ENCODE results near the gene RASSF3. TPM values are rescaled to one million over a fixed set of nuclear protein-coding genes. Genes with fewer than 3 reads are reported as not detected.

Gene RASSF3
- total RNA-seq, 1 donor from 2014 or later: 31.8 TPM

DNA sequence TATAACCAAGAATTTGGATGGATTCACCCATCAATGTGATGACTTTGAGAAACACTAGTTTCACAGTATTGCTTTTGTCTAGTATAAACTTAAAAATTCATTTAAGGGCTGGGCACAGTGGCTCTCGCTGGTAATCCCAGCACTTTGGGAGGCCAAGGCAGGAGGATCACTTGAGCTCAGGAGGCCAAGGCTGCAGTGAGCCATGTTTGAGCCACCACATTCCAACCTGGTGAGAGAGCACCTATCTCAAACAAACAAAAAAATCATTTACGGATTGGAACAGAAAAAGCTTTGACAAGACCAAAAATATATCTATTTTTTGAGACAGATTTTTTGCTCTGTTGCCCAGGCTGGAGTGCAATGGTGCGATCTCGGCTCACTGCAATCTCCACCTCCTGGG, 121.4 kb downstream of the RASSF3 start:
- H3K27ac ChIP-seq (ENCODE audit: low read depth, low read length): no peak overlapping the region
- peaks cover 0 to 13% (median 4%) of the 10 kb centered on the region in 3 donors for H3K4me1 ChIP-seq (ENCODE audit: control insufficient read depth in 3 of 3, insufficient read depth in 3 of 3, low read length in 3 of 3)
- H3K4me3 ChIP-seq (ENCODE audit: low read length in 3 of 3): no peak overlapping the region
- H3K36me3 ChIP-seq (ENCODE audit: control insufficient read depth in 3 of 3, insufficient read depth in 3 of 3, low read length in 3 of 3): peaks cover 19 to 29% (median 27%) of the 10 kb centered on the region in 3 donors
- no peaks in the 10 kb centered on the region for H3K27me3 ChIP-seq (ENCODE audit: control insufficient read depth in 3 of 3, insufficient read depth in 3 of 3, low read length in 3 of 3)
- no peaks in the 10 kb centered on the region for H3K9me3 ChIP-seq (ENCODE audit: control insufficient read depth in 3 of 3, low read length in 3 of 3)
- no peak overlapping the region for H3K9ac ChIP-seq (ENCODE audit: low read depth in 1 of 3, low read length in 3 of 3)

DNA sequence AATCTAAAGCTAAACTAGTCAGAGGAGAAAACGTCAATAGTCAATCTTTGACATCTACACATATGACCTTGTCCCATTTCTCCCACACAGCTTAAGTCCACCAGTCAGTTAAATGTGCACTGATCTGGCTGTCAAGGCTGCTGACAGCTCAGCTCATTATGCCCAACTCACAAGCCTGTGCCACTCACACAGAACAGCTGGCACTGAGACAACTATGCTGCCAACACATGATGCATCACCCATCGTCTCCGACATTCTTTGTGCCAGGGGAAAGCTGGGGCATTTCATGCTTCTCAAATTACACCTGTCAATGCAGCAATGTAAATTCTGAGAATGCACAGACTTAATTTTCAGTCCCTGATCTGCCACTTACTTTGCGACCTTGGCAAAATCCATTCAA, 123.6 kb downstream of the RASSF3 start:
- no peaks in the 10 kb centered on the region for H3K27me3 ChIP-seq (ENCODE audit: control insufficient read depth in 3 of 3, insufficient read depth in 3 of 3, low read length in 3 of 3)
- H3K9ac ChIP-seq (ENCODE audit: low read depth in 1 of 3, low read length in 3 of 3): no peak overlapping the region
- peaks cover 27 to 44% (median 37%) of the 10 kb centered on the region in 3 donors for H3K36me3 ChIP-seq (ENCODE audit: control insufficient read depth in 3 of 3, insufficient read depth in 3 of 3, low read length in 3 of 3)
- no peak overlapping the region for H3K4me3 ChIP-seq (ENCODE audit: low read length in 3 of 3)
- no peak overlapping the region for H3K27ac ChIP-seq (ENCODE audit: low read depth, low read length)
- no peaks in the 10 kb centered on the region for H3K9me3 ChIP-seq (ENCODE audit: control insufficient read depth in 3 of 3, low read length in 3 of 3)
- H3K4me1 ChIP-seq (ENCODE audit: control insufficient read depth in 3 of 3, insufficient read depth in 3 of 3, low read length in 3 of 3): peaks cover 0 to 13% (median 4%) of the 10 kb centered on the region in 3 donors

DNA sequence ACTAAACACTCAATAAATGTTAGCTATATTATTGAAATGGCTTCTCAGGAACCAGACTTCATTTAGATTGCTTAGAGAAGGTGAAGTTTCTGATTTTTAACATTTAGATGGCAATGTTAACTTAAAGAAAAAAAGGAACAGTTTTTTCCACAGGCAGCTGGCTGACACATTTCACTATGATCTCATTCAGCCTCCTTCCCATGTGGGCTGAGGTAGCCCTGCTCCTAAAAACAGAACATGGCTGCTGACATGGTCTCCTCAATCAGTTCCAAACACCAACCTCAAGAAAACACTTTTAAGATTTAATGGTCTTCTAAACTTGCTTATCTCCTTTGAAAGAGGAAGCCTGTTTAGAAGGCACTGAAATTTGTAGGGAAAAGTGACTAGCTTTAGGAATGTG, 125.1 kb downstream of the RASSF3 start:
- Histone ChIP-seq H3K4me3 (ENCODE audit: low read length in 3 of 3) (no peak overlapping the region), H3K4me1 (ENCODE audit: control insufficient read depth in 3 of 3, insufficient read depth in 3 of 3, low read length in 3 of 3) (peaks cover 0 to 13% (median 4%) of the 10 kb centered on the region in 3 donors), H3K27me3 (ENCODE audit: control insufficient read depth in 3 of 3, insufficient read depth in 3 of 3, low read length in 3 of 3) (no peaks in the 10 kb centered on the region), H3K27ac (ENCODE audit: low read depth, low read length) (no peak overlapping the region), H3K9ac (ENCODE audit: low read depth in 1 of 3, low read length in 3 of 3) (no peak overlapping the region), H3K9me3 (ENCODE audit: control insufficient read depth in 3 of 3, low read length in 3 of 3) (no peaks in the 10 kb centered on the region), H3K36me3 (ENCODE audit: control insufficient read depth in 3 of 3, insufficient read depth in 3 of 3, low read length in 3 of 3) (peaks cover 35 to 51% (median 51%) of the 10 kb centered on the region in 3 donors)

DNA sequence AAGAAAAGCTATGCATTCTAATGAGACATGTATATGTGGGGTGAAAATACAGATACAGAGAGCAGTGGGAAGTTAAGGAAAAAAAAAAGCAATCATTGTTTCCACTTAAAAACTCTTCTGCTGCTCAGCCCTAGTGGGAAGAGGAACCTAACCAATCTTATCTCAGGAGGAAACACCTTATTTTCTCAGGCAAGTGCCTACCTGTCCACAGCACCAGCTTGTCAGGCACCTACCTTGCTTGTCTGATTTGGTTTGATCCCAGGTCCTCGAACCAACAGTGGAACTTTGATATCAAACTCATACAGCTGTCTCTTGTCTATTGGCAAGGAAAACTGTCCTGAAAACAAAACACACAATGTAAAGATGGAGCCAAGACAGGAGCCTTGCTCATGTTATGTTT, 126.5 kb downstream of the RASSF3 start:
- H3K36me3 ChIP-seq (ENCODE audit: control insufficient read depth in 3 of 3, insufficient read depth in 3 of 3, low read length in 3 of 3): peaks cover 35 to 59% (median 54%) of the 10 kb centered on the region in 3 donors
- no peak overlapping the region for H3K9ac ChIP-seq (ENCODE audit: low read depth in 1 of 3, low read length in 3 of 3)

DNA sequence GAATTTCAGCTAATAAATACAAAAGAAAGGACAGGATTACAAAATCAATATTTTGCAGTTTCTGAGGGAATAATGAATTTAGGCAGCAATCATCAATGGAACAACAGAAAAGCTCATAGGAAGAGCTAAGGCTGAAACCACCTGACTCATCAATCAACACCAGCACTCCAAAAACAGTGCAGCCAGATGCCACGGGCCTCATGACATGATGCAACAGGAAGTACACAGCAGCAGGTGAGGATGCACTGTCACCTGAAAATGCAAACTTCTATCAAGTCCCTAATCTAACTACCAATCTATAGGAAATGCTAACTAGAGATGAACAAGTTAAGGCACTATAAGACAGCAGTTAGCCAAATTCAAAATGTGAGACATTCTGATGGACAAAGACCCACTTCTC, 127.2 kb downstream of the RASSF3 start:
- Histone ChIP-seq H3K4me3 (ENCODE audit: low read length in 3 of 3) (no peak overlapping the region), H3K27ac (ENCODE audit: low read depth, low read length) (no peak overlapping the region), H3K9ac (ENCODE audit: low read depth in 1 of 3, low read length in 3 of 3) (no peak overlapping the region), H3K36me3 (ENCODE audit: control insufficient read depth in 3 of 3, insufficient read depth in 3 of 3, low read length in 3 of 3) (peaks cover 39 to 63% (median 60%) of the 10 kb centered on the region in 3 donors), H3K27me3 (ENCODE audit: control insufficient read depth in 3 of 3, insufficient read depth in 3 of 3, low read length in 3 of 3) (no peaks in the 10 kb centered on the region), H3K9me3 (ENCODE audit: control insufficient read depth in 3 of 3, low read length in 3 of 3) (no peaks in the 10 kb centered on the region), H3K4me1 (ENCODE audit: control insufficient read depth in 3 of 3, insufficient read depth in 3 of 3, low read length in 3 of 3) (peaks cover 0 to 13% (median 4%) of the 10 kb centered on the region in 3 donors)

More for the DNA sequence above, 126.5 kb downstream of the RASSF3 start:
- H3K4me1 ChIP-seq (ENCODE audit: control insufficient read depth in 3 of 3, insufficient read depth in 3 of 3, low read length in 3 of 3): peaks cover 0 to 13% (median 4%) of the 10 kb centered on the region in 3 donors
- no peak overlapping the region for H3K4me3 ChIP-seq (ENCODE audit: low read length in 3 of 3)
- no peaks in the 10 kb centered on the region for H3K27me3 ChIP-seq (ENCODE audit: control insufficient read depth in 3 of 3, insufficient read depth in 3 of 3, low read length in 3 of 3)
- no peaks in the 10 kb centered on the region for H3K9me3 ChIP-seq (ENCODE audit: control insufficient read depth in 3 of 3, low read length in 3 of 3)
- no peak overlapping the region for H3K27ac ChIP-seq (ENCODE audit: low read depth, low read length)

DNA sequence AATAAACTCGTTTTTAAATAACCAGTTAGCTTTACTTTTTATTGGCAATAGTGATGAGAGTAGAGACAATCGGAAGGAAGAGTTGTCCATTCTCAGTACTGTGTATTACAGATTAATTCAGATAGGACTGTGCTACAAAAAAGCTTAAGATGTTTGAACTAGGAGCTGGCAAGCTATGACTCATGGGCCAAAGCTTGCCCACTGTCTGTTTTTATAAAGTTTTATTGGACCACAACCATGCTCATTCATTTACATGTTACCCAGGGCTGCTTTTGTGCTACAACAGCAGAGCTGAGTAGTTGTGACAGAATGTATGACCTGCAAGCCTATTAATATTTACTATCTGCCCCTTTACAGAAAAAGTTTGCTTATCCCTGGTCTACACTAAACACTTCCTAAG, 129.5 kb downstream of the RASSF3 start:
- Histone ChIP-seq H3K4me1 (ENCODE audit: control insufficient read depth in 3 of 3, insufficient read depth in 3 of 3, low read length in 3 of 3) (no peaks in the 10 kb centered on the region), H3K9ac (ENCODE audit: low read depth in 1 of 3, low read length in 3 of 3) (no peak overlapping the region), H3K36me3 (ENCODE audit: control insufficient read depth in 3 of 3, insufficient read depth in 3 of 3, low read length in 3 of 3) (peaks cover 52 to 76% (median 75%) of the 10 kb centered on the region in 3 donors), H3K4me3 (ENCODE audit: low read length in 3 of 3) (no peak overlapping the region), H3K27me3 (ENCODE audit: control insufficient read depth in 3 of 3, insufficient read depth in 3 of 3, low read length in 3 of 3) (no peaks in the 10 kb centered on the region), H3K27ac (ENCODE audit: low read depth, low read length) (no peak overlapping the region), H3K9me3 (ENCODE audit: control insufficient read depth in 3 of 3, low read length in 3 of 3) (no peaks in the 10 kb centered on the region)

DNA sequence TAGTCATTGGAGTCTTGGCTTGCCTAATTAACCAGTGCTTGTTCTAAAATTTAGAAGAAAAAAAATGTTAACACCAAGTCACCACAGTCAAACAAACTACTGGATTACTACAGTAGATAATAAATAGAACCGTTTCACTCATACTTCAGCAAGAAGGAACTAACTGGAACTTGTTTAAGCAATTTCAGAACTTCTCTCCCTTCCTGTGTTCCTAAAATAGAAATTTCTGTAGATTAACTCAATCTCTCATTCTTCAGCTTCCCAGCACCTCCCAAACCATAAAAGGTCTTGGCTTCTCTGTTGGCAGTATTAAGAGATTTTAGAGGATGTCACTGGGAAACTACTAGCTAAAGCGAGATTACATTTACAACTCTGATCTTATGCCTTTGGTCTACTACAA, 130.4 kb downstream of the RASSF3 start:
- H3K27me3 ChIP-seq (ENCODE audit: control insufficient read depth in 3 of 3, insufficient read depth in 3 of 3, low read length in 3 of 3): no peaks in the 10 kb centered on the region
- H3K4me1 ChIP-seq (ENCODE audit: control insufficient read depth in 3 of 3, insufficient read depth in 3 of 3, low read length in 3 of 3): no peaks in the 10 kb centered on the region
- no peaks in the 10 kb centered on the region for H3K9me3 ChIP-seq (ENCODE audit: control insufficient read depth in 3 of 3, low read length in 3 of 3)
- H3K36me3 ChIP-seq (ENCODE audit: control insufficient read depth in 3 of 3, insufficient read depth in 3 of 3, low read length in 3 of 3): peaks cover 49 to 76% (median 72%) of the 10 kb centered on the region in 3 donors
- H3K9ac ChIP-seq (ENCODE audit: low read depth in 1 of 3, low read length in 3 of 3): no peak overlapping the region
- no peak overlapping the region for H3K4me3 ChIP-seq (ENCODE audit: low read length in 3 of 3)
- no peak overlapping the region for H3K27ac ChIP-seq (ENCODE audit: low read depth, low read length)

DNA sequence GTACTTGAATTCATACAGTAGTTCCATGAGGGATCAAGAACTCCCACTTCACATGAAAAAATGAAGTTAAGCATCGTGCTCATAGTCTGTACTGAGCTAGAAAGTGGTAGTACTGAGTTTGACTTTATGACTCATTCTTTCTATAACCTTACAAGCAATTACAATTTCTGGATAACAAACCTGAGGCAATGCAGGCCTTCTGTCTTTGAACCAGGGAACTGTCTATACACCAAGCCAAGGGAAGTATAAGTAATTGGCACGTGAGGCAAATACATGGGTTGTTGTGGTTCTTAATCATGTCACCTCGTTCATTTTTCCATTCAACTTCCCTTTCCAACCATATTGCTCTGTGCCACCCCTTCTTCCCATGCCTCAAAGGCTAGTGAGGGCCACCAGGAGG, 132.1 kb downstream of the RASSF3 start:
- no peaks in the 10 kb centered on the region for H3K4me1 ChIP-seq (ENCODE audit: control insufficient read depth in 3 of 3, insufficient read depth in 3 of 3, low read length in 3 of 3)
- no peaks in the 10 kb centered on the region for H3K27me3 ChIP-seq (ENCODE audit: control insufficient read depth in 3 of 3, insufficient read depth in 3 of 3, low read length in 3 of 3)
- no peak overlapping the region for H3K4me3 ChIP-seq (ENCODE audit: low read length in 3 of 3)
- no peak overlapping the region for H3K9ac ChIP-seq (ENCODE audit: low read depth in 1 of 3, low read length in 3 of 3)
- peaks cover 40 to 65% (median 63%) of the 10 kb centered on the region in 3 donors for H3K36me3 ChIP-seq (ENCODE audit: control insufficient read depth in 3 of 3, insufficient read depth in 3 of 3, low read length in 3 of 3)
- H3K27ac ChIP-seq (ENCODE audit: low read depth, low read length): no peak overlapping the region
- H3K9me3 ChIP-seq (ENCODE audit: control insufficient read depth in 3 of 3, low read length in 3 of 3): no peaks in the 10 kb centered on the region

DNA sequence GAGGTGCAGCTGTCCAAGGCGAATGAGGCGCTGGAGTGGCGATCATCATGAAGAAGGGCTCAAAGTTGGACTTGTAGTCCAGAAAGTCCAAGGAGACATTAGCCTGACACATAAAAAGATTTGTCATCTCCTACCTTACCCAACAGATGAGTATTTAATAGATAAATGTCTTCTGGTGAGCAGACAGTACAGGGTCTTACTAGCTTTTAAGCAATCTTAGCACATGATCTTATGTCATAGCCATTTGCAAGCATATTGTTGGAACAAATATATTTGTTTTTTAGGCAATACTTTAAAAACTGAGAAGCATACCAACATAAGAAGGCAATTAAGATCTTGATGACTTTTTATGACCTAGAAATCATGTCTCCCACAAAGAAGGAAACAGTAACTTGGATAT, 132.9 kb downstream of the RASSF3 start:
- Histone ChIP-seq H3K4me3 (ENCODE audit: low read length in 3 of 3) (no peak overlapping the region), H3K4me1 (ENCODE audit: control insufficient read depth in 3 of 3, insufficient read depth in 3 of 3, low read length in 3 of 3) (no peaks in the 10 kb centered on the region), H3K27ac (ENCODE audit: low read depth, low read length) (no peak overlapping the region), H3K9ac (ENCODE audit: low read depth in 1 of 3, low read length in 3 of 3) (no peak overlapping the region), H3K9me3 (ENCODE audit: control insufficient read depth in 3 of 3, low read length in 3 of 3) (no peaks in the 10 kb centered on the region), H3K27me3 (ENCODE audit: control insufficient read depth in 3 of 3, insufficient read depth in 3 of 3, low read length in 3 of 3) (no peaks in the 10 kb centered on the region), H3K36me3 (ENCODE audit: control insufficient read depth in 3 of 3, insufficient read depth in 3 of 3, low read length in 3 of 3) (peaks cover 41 to 59% (median 59%) of the 10 kb centered on the region in 3 donors)

DNA sequence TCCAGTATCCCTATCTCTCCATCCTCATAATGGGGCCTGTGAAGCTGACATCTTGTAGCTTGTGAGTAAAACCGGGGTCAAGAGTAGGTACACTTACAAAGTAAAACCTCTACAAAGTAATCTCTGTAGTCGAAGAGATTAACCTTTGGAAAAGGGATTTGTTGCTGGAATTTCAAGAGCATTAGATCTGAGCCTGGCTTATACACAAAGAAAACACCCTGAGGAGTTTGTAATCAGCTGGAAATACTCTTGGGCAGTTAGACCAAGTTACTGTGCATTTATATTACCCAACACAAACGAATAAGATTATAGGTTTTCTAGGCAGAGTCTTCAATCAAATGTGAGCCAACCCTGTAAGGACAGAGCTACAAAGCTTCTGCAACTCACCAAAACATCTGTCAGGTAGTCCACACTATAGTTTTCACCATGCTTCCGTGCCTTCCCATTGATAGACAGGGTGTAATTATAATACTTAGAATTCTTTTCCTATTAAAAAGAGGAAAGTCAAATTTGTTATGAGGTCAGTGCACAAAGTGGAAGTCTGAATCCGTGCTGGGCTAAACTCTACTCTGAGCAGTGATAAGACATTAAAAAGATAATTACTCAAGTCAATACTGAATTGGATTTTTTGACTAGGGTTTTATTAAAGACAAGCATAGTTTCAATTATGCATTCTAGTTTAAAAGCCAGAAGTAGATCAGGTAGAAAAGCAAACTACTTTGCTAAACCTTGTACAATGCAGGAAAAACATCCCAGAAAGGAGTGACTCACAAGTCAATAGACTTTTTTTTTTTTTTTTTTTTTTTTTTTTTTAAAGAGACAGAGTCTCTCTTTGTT, 134.3 kb downstream of the RASSF3 start:
- Histone ChIP-seq H3K9me3 (ENCODE audit: control insufficient read depth in 3 of 3, low read length in 3 of 3) (no peaks in the 10 kb centered on the region), H3K4me1 (ENCODE audit: control insufficient read depth in 3 of 3, insufficient read depth in 3 of 3, low read length in 3 of 3) (no peaks in the 10 kb centered on the region), H3K27me3 (ENCODE audit: control insufficient read depth in 3 of 3, insufficient read depth in 3 of 3, low read length in 3 of 3) (no peaks in the 10 kb centered on the region), H3K9ac (ENCODE audit: low read depth in 1 of 3, low read length in 3 of 3) (no peak overlapping the region), H3K36me3 (ENCODE audit: control insufficient read depth in 3 of 3, insufficient read depth in 3 of 3, low read length in 3 of 3) (peaks cover 37 to 52% (median 51%) of the 10 kb centered on the region in 3 donors), H3K4me3 (ENCODE audit: low read length in 3 of 3) (no peak overlapping the region), H3K27ac (ENCODE audit: low read depth, low read length) (no peak overlapping the region)
